IMR-90 (cell line): ENCODE measurements around the gene IL1RAPL1. TPM values are rescaled to one million over a fixed set of nuclear protein-coding genes. Genes with fewer than 3 reads are reported as not detected.

ENCODE experiments used
- ATAC-seq: fragments of 200-7000 bp; cut with Tn5 transposase; 2 replicates; pipeline ENCODE4 v1.9.1; 2020; ENCODE audit warnings: low read depth, mild to moderate bottlenecking, moderate library complexity
- BruUV-seq: library from RNA; stranded (reverse); fragments of 400-500 nt; replicated peaks from 2 replicates; lab custom pipeline; 2021; lab: Mats Ljungman, UMichigan
- CTCF ChIA-PET: fragments of 300-600 bp; formaldehyde crosslinking; extraction: SDS; loops from one replicate; lab custom pipeline; 2021; ENCODE audit warnings: antibody characterized with exemption; lab: Yijun Ruan, JAX
- POLR2A ChIA-PET: fragments of 300-600 bp; sonication (Branson Sonifier 250); formaldehyde crosslinking; loops from one replicate; lab custom pipeline; 2022; ENCODE audit warnings: antibody characterized with exemption; ENCODE audit not compliant: unreplicated experiment; lab: Charles Lee
- DNase-seq: peaks from one replicate; pipeline ENCODE4 v3.0.0; 2013
- H2AFZ ChIP-seq: replicated peaks from 2 replicates; pipeline ENCODE3; 2013; ENCODE audit warnings: low read length, mild to moderate bottlenecking; ENCODE audit not compliant: poor library complexity
- H2AK5ac ChIP-seq: 2 replicates; pipeline ENCODE4 v1.6.1; 2013; ENCODE audit warnings: low read depth, low read length, inconsistent platforms
- H2AK9ac ChIP-seq: replicated peaks from 2 replicates; pipeline ENCODE3; 2013; ENCODE audit warnings: mild to moderate bottlenecking, low read depth, low read length, moderate library complexity; ENCODE audit not compliant: poor library complexity
- H2BK120ac ChIP-seq: 2 replicates; pipeline ENCODE4 v1.6.1; 2013; ENCODE audit warnings: low read depth, low read length, inconsistent platforms
- H2BK15ac ChIP-seq: 3 replicates; pipeline ENCODE4 v1.6.1; 2013; ENCODE audit warnings: low read depth, low read length, inconsistent platforms
- H2BK20ac ChIP-seq: 2 replicates; pipeline ENCODE4 v1.6.1; 2013; ENCODE audit warnings: low read depth, mild to moderate bottlenecking, inconsistent platforms, low read length, moderate library complexity
- H2BK5ac ChIP-seq: 2 replicates; pipeline ENCODE4 v1.6.1; 2013; ENCODE audit warnings: mild to moderate bottlenecking, low read depth, low read length, inconsistent platforms; ENCODE audit not compliant: poor library complexity, severe bottlenecking
- H3K14ac ChIP-seq: replicated peaks from 2 replicates; pipeline ENCODE4 v1.6.1; 2013; ENCODE audit warnings: low read depth, low read length, inconsistent platforms
- H3K18ac ChIP-seq: 2 replicates; pipeline ENCODE4 v1.6.1; 2013; ENCODE audit warnings: low read depth, low read length, control low read depth
- H3K23ac ChIP-seq: 2 replicates; pipeline ENCODE4 v1.6.1; 2013; ENCODE audit warnings: low read depth, low read length, inconsistent platforms
- H3K27ac ChIP-seq: 2 replicates; pipeline ENCODE4 v1.5.1; 2013; ENCODE audit warnings: mild to moderate bottlenecking, control low read depth, low read length; ENCODE audit not compliant: insufficient read depth
- H3K27me3 ChIP-seq: 2 replicates; pipeline ENCODE4 v1.6.1; 2013; ENCODE audit warnings: low read length; ENCODE audit not compliant: control insufficient read depth, insufficient read depth
- H3K36me3 ChIP-seq: 2 replicates; pipeline ENCODE4 v1.6.1; 2013; ENCODE audit warnings: low read length, mixed read lengths; ENCODE audit not compliant: control insufficient read depth, insufficient read depth
- H3K4ac ChIP-seq: 2 replicates; pipeline ENCODE4 v1.6.1; 2013; ENCODE audit warnings: low read depth, low read length, inconsistent platforms
- H3K4me1 ChIP-seq: 2 replicates; pipeline ENCODE4 v1.6.1; 2013; ENCODE audit warnings: low read length, mixed read lengths; ENCODE audit not compliant: control insufficient read depth, insufficient read depth
- H3K4me2 ChIP-seq: 2 replicates; pipeline ENCODE4 v1.6.1; 2013; ENCODE audit warnings: low read depth, mild to moderate bottlenecking, control low read depth, low read length, moderate library complexity
- H3K4me3 ChIP-seq: 2 replicates; pipeline ENCODE4 v1.5.1; 2013; ENCODE audit warnings: low read depth, mild to moderate bottlenecking, control low read depth, low read length, moderate library complexity; ENCODE audit not compliant: insufficient read depth
- H3K56ac ChIP-seq: 2 replicates; pipeline ENCODE4 v1.6.1; 2013; ENCODE audit warnings: low read length, inconsistent platforms; ENCODE audit not compliant: insufficient read depth; ENCODE audit errors: extremely low read depth
- H3K79me1 ChIP-seq, 2 experiments: 2 replicates each; pipeline ENCODE4 v1.6.1; 2013; ENCODE audit warnings: low read length in 2 of 2, inconsistent platforms in 1 of 2, low read depth in 1 of 2
- H3K9ac ChIP-seq: 2 replicates; pipeline ENCODE4 v1.6.1; 2013; ENCODE audit warnings: low read depth, low read length, control low read depth
- H3K9me1 ChIP-seq: 2 replicates; pipeline ENCODE4 v1.6.1; 2013; ENCODE audit warnings: low read length, inconsistent platforms; ENCODE audit not compliant: insufficient read depth
- H3K9me3 ChIP-seq: 2 replicates; pipeline ENCODE4 v1.6.1; 2013; ENCODE audit warnings: low read length; ENCODE audit not compliant: control insufficient read depth, insufficient read depth
- H4K20me1 ChIP-seq: 2 replicates; pipeline ENCODE4 v1.6.1; 2013; ENCODE audit warnings: low read length, inconsistent platforms; ENCODE audit not compliant: insufficient read depth
- H4K5ac ChIP-seq: 2 replicates; pipeline ENCODE4 v1.6.1; 2013; ENCODE audit warnings: mild to moderate bottlenecking, low read depth, low read length, control low read depth
- H4K8ac ChIP-seq, 2 experiments: 2 replicates each; pipeline ENCODE4 v1.6.1; 2013; ENCODE audit warnings: low read depth in 2 of 2, low read length in 2 of 2, control low read depth in 1 of 2, inconsistent platforms in 1 of 2
- H4K91ac ChIP-seq: 2 replicates; pipeline ENCODE4 v1.6.1; 2013; ENCODE audit warnings: low read depth, low read length, inconsistent platforms; ENCODE audit not compliant: insufficient read depth
- MAFK ChIP-seq: IDR thresholded peaks from 2 replicates; pipeline ENCODE4 v1.6.1; 2012; ENCODE audit warnings: low read depth, low read length, improper control_type of control experiment
- NFE2L2 ChIP-seq: fragments of 150-350 bp; IDR thresholded peaks from 2 replicates; pipeline ENCODE4 v1.6.1; 2016; ENCODE audit warnings: low read depth, mild to moderate bottlenecking, low read length
- RAD21 ChIP-seq: IDR thresholded peaks from 2 replicates; pipeline ENCODE4 v1.6.1; 2012; ENCODE audit warnings: low read length, improper control_type of control experiment
- RCOR1 ChIP-seq: IDR thresholded peaks from 2 replicates; pipeline ENCODE4 v1.6.1; 2012; ENCODE audit warnings: mild to moderate bottlenecking, low read length, improper control_type of control experiment; ENCODE audit not compliant: insufficient replicate concordance
- WGBS, 2 experiments: methylation state at CpG; one replicate each; pipeline versions ENCODE4 v1.1.5 to v1.1.7; 2013; ENCODE audit warnings: missing lambda C conversion rate in 2 of 2; ENCODE audit not compliant: insufficient read length in 1 of 2; ENCODE audit errors: extremely low coverage in 2 of 2; 5-methylcytosine and 5-hydroxymethylcytosine counted together
- dilution Hi-C: fragments of 300-500 bp; cut with HindIII; formaldehyde crosslinking; loops from one replicate; pipeline ENCODE4 v1.14.3; 2018; ENCODE audit warnings: low sequenced_read_pairs; ENCODE audit not compliant: unreplicated experiment
- in situ Hi-C: fragments of 300-500 bp; cut with MboI; formaldehyde crosslinking; loops from 3 replicates; pipeline ENCODE4 v1.14.3; 2019; ENCODE audit warnings: low sequenced_read_pairs, inconsistent platforms, mixed read lengths
- intact Hi-C: fragments of 100-400 bp; cut with micrococcal nuclease; formaldehyde crosslinking; loops from 2 replicates; pipeline ENCODE4 v1.10.0; 2022
- polyA plus RNA-seq, 3 experiments: library from polyadenylated mRNA; depleted of rRNA; stranded (reverse); fragments of >200 nt; gene quantifications; 2 replicates each; pipeline ENCODE4 v1.2.3, GENCODE V29; 2012; ENCODE audit warnings: low replicate concordance in 1 of 3
- total RNA-seq: library from RNA; depleted of rRNA; stranded (reverse); fragments of >200 nt; gene quantifications from 2 replicates; pipeline ENCODE4 v1.2.3, GENCODE V29; 2012
- TF ChIP-seq, protein P1 (sequence below): fragments of 150-350 bp; IDR thresholded peaks from 2 replicates; pipeline ENCODE4 v1.6.1; 2016; ENCODE audit warnings: low read depth, mild to moderate bottlenecking, low read length, moderate library complexity, borderline replicate concordance
- TF ChIP-seq, protein P2 (sequence below): fragments of 150-350 bp; IDR thresholded peaks from 2 replicates; pipeline ENCODE4 v1.6.1; 2017; ENCODE audit warnings: mild to moderate bottlenecking, antibody characterized with exemption, low read length, low read depth

Gene IL1RAPL1
- total and polyA plus RNA-seq, 2 of the 4 experiments (the other 2 are of a cell fraction), result 1.5 to 9.0 TPM

DNA sequence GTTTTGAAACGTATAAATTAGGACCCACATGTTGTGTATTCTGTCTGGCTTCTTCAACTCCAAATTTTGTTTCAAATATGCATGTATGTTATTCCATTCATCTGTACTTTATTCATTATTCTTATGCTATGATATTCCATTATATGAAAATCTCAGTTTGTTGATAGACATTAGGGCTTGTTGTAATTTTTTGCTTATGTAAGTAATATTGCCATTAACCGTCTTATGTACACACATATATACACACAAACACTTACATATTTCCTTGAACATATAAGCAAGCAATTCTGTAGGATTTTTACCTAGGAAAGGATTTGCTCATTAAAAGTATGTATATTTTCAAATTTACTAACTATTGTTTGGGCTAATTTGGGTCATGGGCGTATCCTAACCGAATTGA is 820.1 kb downstream of the IL1RAPL1 start:
- dilution Hi-C loops (no loop called here), intact Hi-C loops (no loop called here), in situ Hi-C loops (no loop called here)
- Histone ChIP-seq H3K23ac (no peak overlapping the region), H2BK5ac (no peak overlapping the region), H3K4me2 (no peak overlapping the region), H3K9me3 (no peaks in the 10 kb centered on the region), H3K4me3 (no peak overlapping the region), H2BK120ac (no peak overlapping the region), H3K79me1 (no peaks in the 10 kb centered on the region), H2BK20ac (no peak overlapping the region), H4K20me1 (no peaks in the 10 kb centered on the region), H3K9ac (no peak overlapping the region), H3K36me3 (no peaks in the 10 kb centered on the region), H3K27ac (no peak overlapping the region), H3K9me1 (no peaks in the 10 kb centered on the region), H4K91ac (no peak overlapping the region), H3K18ac (no peak overlapping the region), H4K8ac (no peak overlapping the region), H3K4ac (no peak overlapping the region), H2AK5ac (no peak overlapping the region), H3K4me1 (no peaks in the 10 kb centered on the region), H3K27me3 (no peaks in the 10 kb centered on the region), H2AK9ac (no peak overlapping the region), H4K5ac (no peak overlapping the region), H3K14ac (no peak overlapping the region), H2AFZ (no peak overlapping the region), H3K56ac (no peak overlapping the region), H2BK15ac (no peak overlapping the region)
- TF ChIP-seq NFE2L2 (no peak), MAFK (peak; percentile 61), RCOR1 (no peak), RAD21 (no peak)
- TF ChIP-seq, protein P1, sequence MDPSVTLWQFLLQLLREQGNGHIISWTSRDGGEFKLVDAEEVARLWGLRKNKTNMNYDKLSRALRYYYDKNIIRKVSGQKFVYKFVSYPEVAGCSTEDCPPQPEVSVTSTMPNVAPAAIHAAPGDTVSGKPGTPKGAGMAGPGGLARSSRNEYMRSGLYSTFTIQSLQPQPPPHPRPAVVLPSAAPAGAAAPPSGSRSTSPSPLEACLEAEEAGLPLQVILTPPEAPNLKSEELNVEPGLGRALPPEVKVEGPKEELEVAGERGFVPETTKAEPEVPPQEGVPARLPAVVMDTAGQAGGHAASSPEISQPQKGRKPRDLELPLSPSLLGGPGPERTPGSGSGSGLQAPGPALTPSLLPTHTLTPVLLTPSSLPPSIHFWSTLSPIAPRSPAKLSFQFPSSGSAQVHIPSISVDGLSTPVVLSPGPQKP, result no peak
- TF ChIP-seq, protein P2, sequence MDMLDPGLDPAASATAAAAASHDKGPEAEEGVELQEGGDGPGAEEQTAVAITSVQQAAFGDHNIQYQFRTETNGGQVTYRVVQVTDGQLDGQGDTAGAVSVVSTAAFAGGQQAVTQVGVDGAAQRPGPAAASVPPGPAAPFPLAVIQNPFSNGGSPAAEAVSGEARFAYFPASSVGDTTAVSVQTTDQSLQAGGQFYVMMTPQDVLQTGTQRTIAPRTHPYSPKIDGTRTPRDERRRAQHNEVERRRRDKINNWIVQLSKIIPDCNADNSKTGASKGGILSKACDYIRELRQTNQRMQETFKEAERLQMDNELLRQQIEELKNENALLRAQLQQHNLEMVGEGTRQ, result no peak
- no peak for DNase-seq
- POLR2A ChIA-PET, result no interaction called here
- CTCF ChIA-PET, result no interaction called here
- no CpG with 5 or more reads among the region's 4 CpGs for WGBS, 2 experiments
- no TSS peak for BruUV-seq
- no peak for ATAC-seq
